Caco-2 (cell line): ENCODE results near the gene SNX24. TPM values are rescaled to one million over a fixed set of nuclear protein-coding genes. Genes with fewer than 3 reads are reported as not detected.

Experiments
- BruUV-seq: library from RNA; stranded (reverse); fragments of 400-500 nt; replicated peaks from 2 replicates; lab custom pipeline; 2021; lab: Mats Ljungman, UMichigan
- CTCF ChIA-PET: fragments of 300-600 bp; sonication (Branson Sonifier 250); formaldehyde crosslinking; loops from one replicate; lab custom pipeline; 2022; ENCODE audit warnings: antibody characterized with exemption; lab: Charles Lee
- POLR2A ChIA-PET: fragments of 300-600 bp; sonication (Branson Sonifier 250); formaldehyde crosslinking; loops from one replicate; lab custom pipeline; 2022; ENCODE audit warnings: antibody characterized with exemption; lab: Charles Lee
- DNase-seq, 2 experiments: peaks; one replicate each; pipeline versions ENCODE4 v3.0.0 to v3.0.0-alpha.2; 2020 to 2022
- H3K27me3 ChIP-seq: replicated peaks from 2 replicates; pipeline ENCODE4 v1.6.0; 2011; ENCODE audit warnings: low read length; ENCODE audit not compliant: control insufficient read depth, insufficient read depth
- H3K36me3 ChIP-seq: 2 replicates; pipeline ENCODE4 v1.5.1; 2011; ENCODE audit warnings: low read length; ENCODE audit not compliant: control insufficient read depth, insufficient read depth
- H3K4me1 ChIP-seq: fragments of 250-450 bp; sonication (Bioruptor Pico); 2 replicates; pipeline ENCODE4 v1.5.1; 2020; ENCODE audit warnings: mild to moderate bottlenecking
- H3K4me3 ChIP-seq: 2 replicates; pipeline ENCODE4 v1.5.1; 2011; ENCODE audit warnings: low read depth, mild to moderate bottlenecking, control low read depth, low read length
- H3K9me3 ChIP-seq: fragments of 250-450 bp; sonication (Bioruptor Pico); 2 replicates; pipeline ENCODE4 v1.5.1; 2020; ENCODE audit warnings: mild to moderate bottlenecking, moderate library complexity
- H3K27ac Mint-ChIP-seq: one replicate; pipeline ENCODE4 v1.8.0; 2022; ENCODE audit warnings: mixed read lengths; ENCODE audit not compliant: unreplicated experiment
- H3K27me3 Mint-ChIP-seq: one replicate; pipeline ENCODE4 v1.8.0; 2022; ENCODE audit warnings: mixed read lengths; ENCODE audit not compliant: insufficient read depth, unreplicated experiment
- H3K36me3 Mint-ChIP-seq: one replicate; pipeline ENCODE4 v1.8.0; 2022; ENCODE audit warnings: mild to moderate bottlenecking, mixed read lengths; ENCODE audit not compliant: insufficient read depth, unreplicated experiment
- H3K4me1 Mint-ChIP-seq: one replicate; pipeline ENCODE4 v1.8.0; 2022; ENCODE audit warnings: low read depth, mixed read lengths; ENCODE audit not compliant: unreplicated experiment
- H3K4me3 Mint-ChIP-seq: one replicate; pipeline ENCODE4 v1.8.0; 2022; ENCODE audit warnings: mild to moderate bottlenecking, moderate library complexity, mixed read lengths; ENCODE audit not compliant: unreplicated experiment
- H3K9me3 Mint-ChIP-seq: one replicate; pipeline ENCODE4 v1.8.0; 2022; ENCODE audit warnings: mixed read lengths; ENCODE audit not compliant: unreplicated experiment
- intact Hi-C: fragments of 100-400 bp; cut with micrococcal nuclease; formaldehyde crosslinking; loops from one replicate; pipeline ENCODE4 v1.10.0; 2022; ENCODE audit not compliant: unreplicated experiment
- total RNA-seq: library from RNA; stranded (reverse); gene quantifications from 2 replicates; pipeline ENCODE4 v1.2.3, GENCODE V29; 2022
- TF ChIP-seq, protein P1 (sequence below), 2 experiments: fragments of 200-600 bp in 1 of 2; IDR thresholded peaks; 1 replicate in 1 of 2; 2 replicates in 1 of 2; pipeline versions ENCODE4 v1.5.1 to v1.8.0; 2011 to 2022; ENCODE audit warnings: antibody characterized with exemption in 1 of 2, control low read depth in 1 of 2, inconsistent platforms in 1 of 2, low read depth in 1 of 2, low read length in 1 of 2, mild to moderate bottlenecking in 1 of 2, moderate library complexity in 1 of 2; ENCODE audit not compliant: insufficient read depth in 1 of 2, severe bottlenecking in 1 of 2, unreplicated experiment in 1 of 2

The SNX24 gene
- total RNA-seq, 1 experiment from 2014 or later, result 38.4 TPM

DNA sequence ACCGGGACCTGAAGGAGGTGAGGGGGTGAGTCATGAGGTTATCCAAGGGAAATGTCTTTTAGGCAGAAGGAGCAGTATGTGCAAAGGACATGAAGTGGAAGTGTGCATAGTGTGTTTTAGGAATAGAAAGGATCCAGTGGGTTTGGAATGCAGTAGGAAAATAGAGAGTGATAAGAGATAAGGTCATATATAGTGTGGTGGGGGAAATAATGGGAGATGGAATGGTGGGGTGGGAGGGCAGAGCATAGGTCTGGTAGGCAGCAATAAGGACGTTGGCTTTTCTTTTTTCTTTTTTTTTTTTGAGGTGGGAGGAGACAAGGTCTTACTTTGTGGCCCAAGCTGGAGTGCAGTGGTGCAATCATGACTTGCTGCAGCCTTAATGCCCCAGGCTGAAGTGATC lies 17.8 kb downstream of the SNX24 start:
- TF ChIP-seq, protein P1, sequence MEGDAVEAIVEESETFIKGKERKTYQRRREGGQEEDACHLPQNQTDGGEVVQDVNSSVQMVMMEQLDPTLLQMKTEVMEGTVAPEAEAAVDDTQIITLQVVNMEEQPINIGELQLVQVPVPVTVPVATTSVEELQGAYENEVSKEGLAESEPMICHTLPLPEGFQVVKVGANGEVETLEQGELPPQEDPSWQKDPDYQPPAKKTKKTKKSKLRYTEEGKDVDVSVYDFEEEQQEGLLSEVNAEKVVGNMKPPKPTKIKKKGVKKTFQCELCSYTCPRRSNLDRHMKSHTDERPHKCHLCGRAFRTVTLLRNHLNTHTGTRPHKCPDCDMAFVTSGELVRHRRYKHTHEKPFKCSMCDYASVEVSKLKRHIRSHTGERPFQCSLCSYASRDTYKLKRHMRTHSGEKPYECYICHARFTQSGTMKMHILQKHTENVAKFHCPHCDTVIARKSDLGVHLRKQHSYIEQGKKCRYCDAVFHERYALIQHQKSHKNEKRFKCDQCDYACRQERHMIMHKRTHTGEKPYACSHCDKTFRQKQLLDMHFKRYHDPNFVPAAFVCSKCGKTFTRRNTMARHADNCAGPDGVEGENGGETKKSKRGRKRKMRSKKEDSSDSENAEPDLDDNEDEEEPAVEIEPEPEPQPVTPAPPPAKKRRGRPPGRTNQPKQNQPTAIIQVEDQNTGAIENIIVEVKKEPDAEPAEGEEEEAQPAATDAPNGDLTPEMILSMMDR (IDR thresholded peaks at IDR 0.05; ENCODE audit: insufficient read depth in 1 of 2, low read depth in 1 of 2, low read length in 1 of 2, severe bottlenecking in 1 of 2, unreplicated experiment in 1 of 2), result no peak
- no peak overlapping the region for H3K4me3 ChIP-seq
- peak in 1 of 2 experiments; percentile 11 for DNase-seq
- H3K4me1 Mint-ChIP-seq, result peaks cover 22% of the 10 kb centered on the region
- no peaks in the 10 kb centered on the region for H3K27me3 ChIP-seq
- intact Hi-C loops, result loop anchor here (2.0 kb wide), 1 partner anchor 18 kb away; the partner anchor contains the start of gene SNX24
- peaks cover 30% of the 10 kb centered on the region for H3K4me1 ChIP-seq
- H3K4me3 Mint-ChIP-seq, result no peak overlapping the region
- ChIA-PET CTCF (no interaction called here), POLR2A (no interaction called here)
- H3K9me3 ChIP-seq, result no peaks in the 10 kb centered on the region
- H3K27me3 Mint-ChIP-seq, result no peaks in the 10 kb centered on the region
- H3K9me3 Mint-ChIP-seq, result peaks cover 6% of the 10 kb centered on the region
- H3K36me3 Mint-ChIP-seq, result peaks cover 5% of the 10 kb centered on the region
- H3K27ac Mint-ChIP-seq, result no peak overlapping the region
- H3K36me3 ChIP-seq, result no peaks in the 10 kb centered on the region; the same call in 1 of the 2 replicates
- BruUV-seq, result no TSS peak

DNA sequence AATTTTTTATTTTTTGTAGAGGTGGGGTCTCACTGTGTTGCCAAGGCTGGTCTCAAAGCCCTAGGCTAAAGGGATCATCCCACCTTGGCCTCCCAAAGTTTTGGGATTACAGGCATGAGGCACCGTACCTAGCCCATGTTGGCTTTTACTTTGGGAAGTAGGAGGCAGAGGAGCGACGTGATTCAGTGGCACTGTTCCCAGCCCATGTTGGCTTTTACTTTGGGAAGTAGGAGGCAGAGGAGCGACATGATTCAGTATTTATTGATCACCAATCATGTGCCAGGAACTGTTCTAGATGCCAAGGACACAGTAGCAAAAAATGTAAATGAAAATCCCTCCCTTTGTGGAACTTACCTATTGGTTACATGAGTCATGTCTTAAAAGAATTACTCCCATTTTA lies 18.3 kb downstream of the SNX24 start:
- Histone ChIP-seq H3K36me3 (no peaks in the 10 kb centered on the region; the same call in 1 of the 2 replicates), H3K4me3 (no peak overlapping the region), H3K27me3 (no peaks in the 10 kb centered on the region), H3K4me1 (peaks cover 27% of the 10 kb centered on the region), H3K9me3 (no peaks in the 10 kb centered on the region)
- CTCF ChIA-PET, result interaction anchor here (0.6 kb wide), 1 partner anchor 625 kb away, joined by 3 read pairs; no protein-coding TSS in a partner anchor
- POLR2A ChIA-PET, result no interaction called here
- Mint-ChIP-seq H3K4me1 (peaks cover 22% of the 10 kb centered on the region), H3K36me3 (peaks cover 5% of the 10 kb centered on the region), H3K27ac (no peak overlapping the region), H3K9me3 (peaks cover 6% of the 10 kb centered on the region), H3K4me3 (no peak overlapping the region), H3K27me3 (no peaks in the 10 kb centered on the region)
- DNase-seq, result no peak
- intact Hi-C loops, result loop anchor here (2.0 kb wide), 1 partner anchor 19 kb away; the partner anchor contains the start of gene SNX24
- no TSS peak for BruUV-seq
- TF ChIP-seq, protein P1 (IDR thresholded peaks at IDR 0.05; ENCODE audit: insufficient read depth in 1 of 2, low read depth in 1 of 2, low read length in 1 of 2, severe bottlenecking in 1 of 2, unreplicated experiment in 1 of 2), result no peak

DNA sequence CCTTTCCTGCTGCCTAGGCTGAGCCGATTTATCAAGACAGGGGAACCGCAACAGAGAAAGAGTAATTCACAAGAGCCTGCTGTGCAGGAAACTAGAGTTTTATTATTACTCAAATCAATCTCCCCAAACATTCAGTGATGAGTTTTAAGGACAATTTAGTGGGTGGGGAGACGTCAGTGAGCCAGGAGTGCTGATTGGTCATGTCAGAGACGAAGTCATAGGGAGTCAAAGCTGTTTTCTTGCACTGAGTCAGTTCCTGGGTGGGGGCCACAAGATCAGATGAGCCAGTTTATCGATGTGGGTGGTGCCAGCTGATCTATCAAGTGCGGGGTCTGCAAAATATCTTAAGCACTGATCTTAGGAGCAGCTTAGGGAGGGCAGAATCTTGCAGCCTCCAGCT lies 19.0 kb downstream of the SNX24 start:
- Mint-ChIP-seq H3K4me3 (no peak overlapping the region), H3K27me3 (no peaks in the 10 kb centered on the region), H3K36me3 (peaks cover 5% of the 10 kb centered on the region), H3K27ac (no peak overlapping the region), H3K9me3 (peaks cover 6% of the 10 kb centered on the region), H3K4me1 (peaks cover 22% of the 10 kb centered on the region)
- no peak overlapping the region for H3K4me3 ChIP-seq
- no peaks in the 10 kb centered on the region for H3K27me3 ChIP-seq
- peaks cover 22% of the 10 kb centered on the region for H3K4me1 ChIP-seq
- DNase-seq, result no peak
- H3K36me3 ChIP-seq, result no peaks in the 10 kb centered on the region; the same call in 1 of the 2 replicates
- CTCF ChIA-PET, result no interaction called here
- BruUV-seq, result no TSS peak
- TF ChIP-seq, protein P1 (IDR thresholded peaks at IDR 0.05; ENCODE audit: insufficient read depth in 1 of 2, low read depth in 1 of 2, low read length in 1 of 2, severe bottlenecking in 1 of 2, unreplicated experiment in 1 of 2), result no peak
- POLR2A ChIA-PET, result no interaction called here
- H3K9me3 ChIP-seq, result no peaks in the 10 kb centered on the region
- intact Hi-C loops, result no loop called here
